ENCODE results near the gene CA7.

The CA7 gene

GRCh38 chr16:66809765-66810164 is 34.4 kb upstream of the CA7 start:
- Histone ChIP-seq H3K4me1 (ENCODE audit: control insufficient read depth in 1 of 2, insufficient read depth in 1 of 2, low read depth in 1 of 2, low read length in 1 of 2) (no peaks in the 10 kb centered on the region), H3K4me3 (ENCODE audit: low read depth in 1 of 2, low read length in 1 of 2) (no peak overlapping the region), H3K9me3 (no peaks in the 10 kb centered on the region), H3K36me3 (peaks cover 70% of the 10 kb centered on the region), H3K27ac (no peak overlapping the region), H3K27me3 (no peaks in the 10 kb centered on the region)
- TF ChIP-seq CTCF (IDR thresholded peaks at IDR 0.05) = no peak

GRCh38 chr16:66810391-66810790 is 33.8 kb upstream of the CA7 start:
- no peaks in the 10 kb centered on the region for H3K9me3 ChIP-seq
- no peak for TF ChIP-seq CTCF (IDR thresholded peaks at IDR 0.05)
- H3K27ac ChIP-seq = no peak overlapping the region
- H3K4me3 ChIP-seq (ENCODE audit: low read depth in 1 of 2, low read length in 1 of 2) = no peak overlapping the region
- H3K36me3 ChIP-seq = peaks cover 63% of the 10 kb centered on the region
- no peaks in the 10 kb centered on the region for H3K4me1 ChIP-seq (ENCODE audit: control insufficient read depth in 1 of 2, insufficient read depth in 1 of 2, low read depth in 1 of 2, low read length in 1 of 2)
- H3K27me3 ChIP-seq = no peaks in the 10 kb centered on the region

- no peaks in the 10 kb centered on the region for H3K27me3 ChIP-seq
- no peaks in the 10 kb centered on the region for H3K9me3 ChIP-seq
- H3K4me1 ChIP-seq (ENCODE audit: control insufficient read depth in 1 of 2, insufficient read depth in 1 of 2, low read depth in 1 of 2, low read length in 1 of 2) = no peaks in the 10 kb centered on the region
- H3K4me3 ChIP-seq (ENCODE audit: low read depth in 1 of 2, low read length in 1 of 2) = no peak overlapping the region
- TF ChIP-seq CTCF (IDR thresholded peaks at IDR 0.05) = no peak
- H3K27ac ChIP-seq = no peak overlapping the region
- H3K36me3 ChIP-seq = peaks cover 63% of the 10 kb centered on the region
Measured at GRCh38 chr16:66811043-66811442, 33.2 kb upstream of the CA7 start.

- Histone ChIP-seq H3K4me3 (ENCODE audit: low read depth in 1 of 2, low read length in 1 of 2) (no peak overlapping the region), H3K36me3 (peaks cover 63% of the 10 kb centered on the region), H3K9me3 (no peaks in the 10 kb centered on the region), H3K4me1 (ENCODE audit: control insufficient read depth in 1 of 2, insufficient read depth in 1 of 2, low read depth in 1 of 2, low read length in 1 of 2) (no peaks in the 10 kb centered on the region), H3K27me3 (no peaks in the 10 kb centered on the region), H3K27ac (no peak overlapping the region)
- no peak for TF ChIP-seq CTCF (IDR thresholded peaks at IDR 0.05)
Measured at GRCh38 chr16:66814734-66815133, 29.5 kb upstream of the CA7 start.

GRCh38 chr16:66824006-66824405 is 20.2 kb upstream of the CA7 start:
- no peak for TF ChIP-seq CTCF (IDR thresholded peaks at IDR 0.05)
- peaks cover 41% of the 10 kb centered on the region for H3K36me3 ChIP-seq
- H3K9me3 ChIP-seq = no peaks in the 10 kb centered on the region
- H3K27me3 ChIP-seq = no peaks in the 10 kb centered on the region
- no peak overlapping the region for H3K4me3 ChIP-seq (ENCODE audit: low read depth in 1 of 2, low read length in 1 of 2)
- H3K27ac ChIP-seq = no peak overlapping the region
- peaks cover 0 to under 1% of the 10 kb centered on the region in 2 experiments for H3K4me1 ChIP-seq (ENCODE audit: control insufficient read depth in 1 of 2, insufficient read depth in 1 of 2, low read depth in 1 of 2, low read length in 1 of 2)
